H1 (cell line): Measurements from ENCODE around the gene LTB4R. TPM values are rescaled to one million over a fixed set of nuclear protein-coding genes. Genes with fewer than 3 reads are reported as not detected.

Experiments
- CBX8 ChIP-seq: fragments of 300-800, 300-1000 bp; sonication (generic); IDR thresholded peaks from 2 replicates; pipeline ENCODE4 v1.7.1; 2016; ENCODE audit warnings: low read depth, low read length, borderline replicate concordance
- CHD1 ChIP-seq: IDR thresholded peaks from 2 replicates; pipeline ENCODE4 v1.6.1; 2012; ENCODE audit warnings: low read depth, low read length, improper control_type of control experiment
- EGR1 ChIP-seq: IDR thresholded peaks from 2 replicates; pipeline ENCODE4 v1.6.1; 2011; ENCODE audit warnings: low read depth, low read length, borderline replicate concordance
- EZH2 ChIP-seq: fragments of 200-600 bp; sonication (generic); IDR thresholded peaks from 2 replicates; pipeline ENCODE4 v1.7.1; 2012; ENCODE audit warnings: low read depth, mild to moderate bottlenecking, moderate library complexity, low read length, inconsistent platforms; ENCODE audit not compliant: severe bottlenecking
- JUND ChIP-seq: IDR thresholded peaks from 2 replicates; pipeline ENCODE4 v1.6.1; 2011; ENCODE audit warnings: mild to moderate bottlenecking, improper control_type of control experiment, low read length
- NANOG ChIP-seq: IDR thresholded peaks from 2 replicates; pipeline ENCODE4 v1.6.1; 2011; ENCODE audit warnings: low read length, low read depth, mild to moderate bottlenecking, inconsistent platforms; ENCODE audit not compliant: insufficient read depth, poor library complexity, severe bottlenecking
- RNF2 ChIP-seq: fragments of 200-900, 300-1000 bp; sonication (generic); IDR thresholded peaks from 2 replicates; pipeline ENCODE4 v1.7.1; 2016; ENCODE audit warnings: borderline replicate concordance, low read depth, mild to moderate bottlenecking, antibody characterized with exemption, low read length; ENCODE audit not compliant: poor library complexity, severe bottlenecking; ENCODE audit errors: missing control alignments
- SAP30 ChIP-seq: fragments of 300-600 bp; sonication (generic); IDR thresholded peaks from 2 replicates; pipeline ENCODE4 v1.7.1; 2012; ENCODE audit warnings: low read length, moderate library complexity, mild to moderate bottlenecking, inconsistent platforms; ENCODE audit not compliant: insufficient read depth, insufficient replicate concordance
- SIN3A ChIP-seq, 2 experiments: IDR thresholded peaks in 1 of 2; conservative IDR thresholded peaks in 1 of 2; 2 replicates each; pipeline ENCODE4 v1.6.1; 2011 to 2012; ENCODE audit warnings: low read length in 2 of 2, improper control_type of control experiment in 1 of 2, low read depth in 1 of 2, mild to moderate bottlenecking in 1 of 2
- SUZ12 ChIP-seq: fragments of 200-600 bp; sonication (generic); IDR thresholded peaks from 2 replicates; pipeline ENCODE4 v1.6.1; 2012; ENCODE audit warnings: mild to moderate bottlenecking, inconsistent platforms, low read length, moderate library complexity, mixed read lengths
- TBP ChIP-seq: IDR thresholded peaks from 2 replicates; pipeline ENCODE4 v1.6.1; 2011; ENCODE audit warnings: low read depth, low read length, improper control_type of control experiment
- USF2 ChIP-seq: IDR thresholded peaks from 2 replicates; pipeline ENCODE4 v1.6.1; 2011; ENCODE audit warnings: low read length, improper control_type of control experiment
- ZNF274 ChIP-seq: IDR thresholded peaks from 2 replicates; pipeline ENCODE4 v1.7.0; 2012; ENCODE audit warnings: low read length, borderline replicate concordance; ENCODE audit errors: extremely low read depth
- polyA plus RNA-seq, 7 experiments: library from polyadenylated mRNA; depleted of rRNA in 3 of 7; stranded (reverse) in 5 of 7; unstranded in 2 of 7; fragments of >200 nt in 5 of 7; fragments of 200-250 nt in 2 of 7; gene quantifications; 1 replicate in 5 of 7; 2 replicates in 1 of 7; 4 replicates in 1 of 7; pipeline versions ENCODE4 v1.2.1 to v1.2.3, GENCODE V29; 2011 to 2013; ENCODE audit warnings: missing spikeins in 2 of 7, mixed read lengths in 2 of 7
- total RNA-seq: library from RNA; stranded (reverse); fragmentation: NEBNext Ultra II Directional; extraction: Animal tissue kit (Norgen Biotek cat#: 25700); gene quantifications from 2 replicates; pipeline ENCODE4 v1.2.1, GENCODE V29; 2021
- TF ChIP-seq, protein P1 (sequence below): IDR thresholded peaks from 2 replicates; pipeline ENCODE4 v1.6.1; 2011; ENCODE audit warnings: low read depth, mild to moderate bottlenecking, low read length; ENCODE audit not compliant: insufficient read depth
- TF ChIP-seq, protein P2 (sequence below), 3 experiments: IDR thresholded peaks; 1 replicate in 2 of 3; 2 replicates in 1 of 3; pipeline versions ENCODE4 v1.5.1 to v1.6.1; 2011; ENCODE audit warnings: low read length in 3 of 3, mild to moderate bottlenecking in 3 of 3, inconsistent platforms in 2 of 3, low read depth in 1 of 3, moderate library complexity in 1 of 3; ENCODE audit not compliant: insufficient read depth in 1 of 3; ENCODE audit errors: control extremely low read depth in 1 of 3

LTB4R gene
- total and polyA plus RNA-seq, 2 of the 8 experiments (the other 6 are each of a cell fraction or from before 2014, with no cell fraction given), result 4.1 to 6.7 TPM

GRCh38 chr14:24271134-24271833 is 40.0 kb upstream of the LTB4R start, which contains the start of gene RABGGTA (continued):
- TF ChIP-seq EZH2 (no peak), JUND (peak; percentile 61), EGR1 (peak; percentile 88; the same call in 1 of the 2 replicates), NANOG (no peak), CHD1 (no peak), CBX8 (no peak), RNF2 (no peak), ZNF274 (no peak), SIN3A (conservative IDR thresholded peaks at IDR 0.05 in 1 of 2, IDR thresholded peaks at IDR 0.05 in 1 of 2; ENCODE audit: low read depth in 1 of 2, low read length in 2 of 2) (peak; percentile 88 to 93; a peak in 3 of 4 replicates), TBP (peak; percentile 76), SUZ12 (no peak), USF2 (0 out of 2 replicates have a peak, but pooled peaks have one; percentile 10), SAP30 (no peak)
- TF ChIP-seq, protein P1, sequence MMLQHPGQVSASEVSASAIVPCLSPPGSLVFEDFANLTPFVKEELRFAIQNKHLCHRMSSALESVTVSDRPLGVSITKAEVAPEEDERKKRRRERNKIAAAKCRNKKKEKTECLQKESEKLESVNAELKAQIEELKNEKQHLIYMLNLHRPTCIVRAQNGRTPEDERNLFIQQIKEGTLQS, result no peak
- TF ChIP-seq, protein P2, sequence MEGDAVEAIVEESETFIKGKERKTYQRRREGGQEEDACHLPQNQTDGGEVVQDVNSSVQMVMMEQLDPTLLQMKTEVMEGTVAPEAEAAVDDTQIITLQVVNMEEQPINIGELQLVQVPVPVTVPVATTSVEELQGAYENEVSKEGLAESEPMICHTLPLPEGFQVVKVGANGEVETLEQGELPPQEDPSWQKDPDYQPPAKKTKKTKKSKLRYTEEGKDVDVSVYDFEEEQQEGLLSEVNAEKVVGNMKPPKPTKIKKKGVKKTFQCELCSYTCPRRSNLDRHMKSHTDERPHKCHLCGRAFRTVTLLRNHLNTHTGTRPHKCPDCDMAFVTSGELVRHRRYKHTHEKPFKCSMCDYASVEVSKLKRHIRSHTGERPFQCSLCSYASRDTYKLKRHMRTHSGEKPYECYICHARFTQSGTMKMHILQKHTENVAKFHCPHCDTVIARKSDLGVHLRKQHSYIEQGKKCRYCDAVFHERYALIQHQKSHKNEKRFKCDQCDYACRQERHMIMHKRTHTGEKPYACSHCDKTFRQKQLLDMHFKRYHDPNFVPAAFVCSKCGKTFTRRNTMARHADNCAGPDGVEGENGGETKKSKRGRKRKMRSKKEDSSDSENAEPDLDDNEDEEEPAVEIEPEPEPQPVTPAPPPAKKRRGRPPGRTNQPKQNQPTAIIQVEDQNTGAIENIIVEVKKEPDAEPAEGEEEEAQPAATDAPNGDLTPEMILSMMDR (IDR thresholded peaks at IDR 0.05; ENCODE audit: control extremely low read depth in 1 of 3, insufficient read depth in 1 of 3, low read depth in 1 of 3, low read length in 3 of 3), result peak; percentile 87 to 90 (median 90)
